Measurements from ENCODE around the gene PFDN1. TPM values are rescaled to one million over a fixed set of nuclear protein-coding genes. Genes with fewer than 3 reads are reported as not detected.
"Not testable (repeated sequence)": the region's sequence is repeated elsewhere in the genome, so short reads cannot be mapped to it uniquely, and the experiment has no call there.

PFDN1 gene
- total RNA-seq, 4 donors from 2014 or later, result 42.7 to 102 (median 70.9) TPM

DNA sequence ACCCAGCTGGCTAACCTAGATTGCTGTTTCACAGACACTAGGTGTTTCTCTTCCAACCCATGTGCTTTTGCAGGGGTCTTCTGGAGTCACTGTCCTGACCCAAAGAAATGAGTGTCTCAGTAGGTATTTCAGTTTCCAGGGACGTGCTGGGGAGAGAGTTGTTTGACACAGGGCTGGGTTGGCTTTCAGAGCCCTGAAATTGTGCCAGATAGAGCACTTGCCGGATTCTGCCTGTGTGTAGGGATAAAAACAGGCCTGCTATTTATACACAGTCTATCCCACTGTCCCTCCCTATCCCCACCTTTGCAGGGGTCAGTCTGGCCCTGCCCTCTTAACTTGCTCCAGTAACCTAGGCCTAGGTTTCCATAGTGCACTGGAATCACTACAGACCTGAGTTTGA, 44.5 kb upstream of the PFDN1 start:
- peaks cover 0 to 3% of the 10 kb centered on the region in 2 donors for H3K4me1 ChIP-seq
- no peaks in the 10 kb centered on the region for H3K36me3 ChIP-seq
- no peaks in the 10 kb centered on the region for H3K9me3 ChIP-seq
- H3K27ac ChIP-seq, result peak overlapping the region; percentile 84 to 88
- TF ChIP-seq POLR2A (IDR thresholded peaks at IDR 0.05) (no peak), CTCF (IDR thresholded peaks at IDR 0.05) (no peak)
- no peak for DNase-seq
- H3K27me3 ChIP-seq, result no peaks in the 10 kb centered on the region
- intact Hi-C loops (cut with DNase I; ENCODE audit: low total_unique reads), result loop anchor here (5.0 kb wide), 1 partner anchor 105 kb away; no protein-coding TSS in a partner anchor
- H3K4me3 ChIP-seq, result no peak overlapping the region

- Histone ChIP-seq H3K27me3 (no peaks in the 10 kb centered on the region), H3K36me3 (no peaks in the 10 kb centered on the region), H3K9me3 (no peaks in the 10 kb centered on the region), H3K4me3 (peak within 1 kb of the TSS; percentile 82 to 96), H3K27ac (peak within 1 kb of the TSS; percentile 84 to 88), H3K4me1 (peaks cover 0 to 3% of the 10 kb centered on the region in 2 donors)
- peak; percentile 80 to 84 for DNase-seq
- intact Hi-C loops (cut with DNase I; ENCODE audit: low total_unique reads), result loop anchor here (5.0 kb wide), 1 partner anchor 104 kb away; no protein-coding TSS in a partner anchor
- TF ChIP-seq CTCF (IDR thresholded peaks at IDR 0.05) (peak; percentile 11 to 59 (median 52)), POLR2A (IDR thresholded peaks at IDR 0.05) (peak; percentile 95 to 96)
Measured at GRCh38 chr5:140346348-140347221, 43.7 kb upstream of the PFDN1 start, which contains the start of gene HBEGF. HBEGF (minus strand) TSS chr5:140346603; CDS start chr5:140346328, 275 bp downstream.

DNA sequence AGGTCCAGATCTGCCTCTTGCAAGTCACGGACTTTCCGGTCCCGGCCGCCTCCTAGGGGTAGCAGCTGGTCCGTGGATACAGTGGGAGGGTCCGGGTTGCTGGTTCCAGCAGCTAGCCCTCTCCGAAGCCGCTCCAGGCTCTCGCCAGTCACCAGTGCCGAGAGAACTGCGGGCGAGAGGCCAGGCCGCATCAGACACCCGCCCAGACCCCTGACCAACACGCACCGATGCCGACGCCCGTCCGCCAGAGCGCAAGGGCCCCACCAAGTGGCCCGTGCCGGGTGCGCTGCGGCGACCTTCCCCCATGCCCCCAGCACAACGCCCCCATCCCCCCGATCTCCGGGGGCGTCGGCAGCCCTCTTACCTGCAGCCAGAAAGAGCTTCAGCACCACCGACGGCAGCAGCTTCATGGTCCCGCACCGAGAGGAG, 43.0 kb upstream of the PFDN1 start:
- Histone ChIP-seq H3K4me3 (peak overlapping the region; percentile 82 to 96), H3K4me1 (peaks cover 0 to 3% of the 10 kb centered on the region in 2 donors), H3K27me3 (no peaks in the 10 kb centered on the region), H3K36me3 (no peaks in the 10 kb centered on the region), H3K9me3 (no peaks in the 10 kb centered on the region), H3K27ac (peak overlapping the region; percentile 84 to 88)
- intact Hi-C loops (cut with DNase I; ENCODE audit: low total_unique reads), result loop anchor here (5.0 kb wide), 1 partner anchor 104 kb away; no protein-coding TSS in a partner anchor
- no peak for TF ChIP-seq POLR2A (IDR thresholded peaks at IDR 0.05)
- peak in 3 of 4 experiments; percentile 47 to 50 (median 48) for TF ChIP-seq CTCF (IDR thresholded peaks at IDR 0.05)
- peak; percentile 62 to 67 for DNase-seq

DNA sequence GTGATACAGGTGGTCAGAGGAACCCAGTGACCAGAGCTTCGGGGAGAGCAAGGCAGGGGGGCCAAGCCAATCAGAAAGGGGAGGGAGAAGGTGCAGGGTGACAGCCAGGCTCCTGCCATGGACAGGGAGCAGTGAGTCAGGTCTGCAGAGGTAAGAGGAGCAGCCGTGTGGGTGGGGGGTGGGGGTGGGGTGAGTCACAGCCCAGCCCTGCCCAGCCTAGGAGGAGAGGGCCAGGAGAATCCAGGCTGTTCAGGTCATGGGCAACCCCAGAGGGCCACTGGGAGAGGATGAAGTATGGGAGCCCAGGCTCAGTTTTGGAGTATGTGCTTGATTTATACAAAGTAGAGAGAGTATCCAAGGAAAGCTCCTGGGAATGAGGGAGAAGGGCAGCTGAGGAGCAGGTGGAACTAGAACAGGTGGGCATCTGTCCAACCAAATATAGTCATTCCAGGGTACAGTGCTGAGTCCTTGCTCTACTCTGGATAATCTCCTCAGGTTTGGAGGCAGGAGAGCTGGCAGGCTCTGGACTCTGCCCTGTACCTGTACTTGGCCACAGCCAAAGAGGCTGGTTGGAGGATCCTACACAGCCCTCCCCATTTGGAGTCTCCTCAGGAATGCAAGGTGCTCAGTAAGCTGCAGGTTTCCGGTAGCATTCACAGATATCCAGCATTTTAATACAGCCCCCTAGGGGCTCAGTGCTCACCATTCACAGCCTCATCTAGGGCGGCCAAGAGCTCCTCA, 42.0 kb upstream of the PFDN1 start:
- intact Hi-C loops (cut with DNase I; ENCODE audit: low total_unique reads), result loop anchor here (5.0 kb wide), 1 partner anchor 103 kb away; no protein-coding TSS in a partner anchor
- no peak for TF ChIP-seq CTCF (IDR thresholded peaks at IDR 0.05)
- no peak for TF ChIP-seq POLR2A (IDR thresholded peaks at IDR 0.05)
- H3K9me3 ChIP-seq, result no peaks in the 10 kb centered on the region
- no peak for DNase-seq
- peak overlapping the region in 1 of 2 donors; percentile 88 for H3K27ac ChIP-seq
- H3K4me3 ChIP-seq, result peak overlapping the region in 1 of 2 donors; percentile 96
- H3K27me3 ChIP-seq, result no peaks in the 10 kb centered on the region
- H3K4me1 ChIP-seq, result peaks cover 0 to 3% of the 10 kb centered on the region in 2 donors
- H3K36me3 ChIP-seq, result no peaks in the 10 kb centered on the region

DNA sequence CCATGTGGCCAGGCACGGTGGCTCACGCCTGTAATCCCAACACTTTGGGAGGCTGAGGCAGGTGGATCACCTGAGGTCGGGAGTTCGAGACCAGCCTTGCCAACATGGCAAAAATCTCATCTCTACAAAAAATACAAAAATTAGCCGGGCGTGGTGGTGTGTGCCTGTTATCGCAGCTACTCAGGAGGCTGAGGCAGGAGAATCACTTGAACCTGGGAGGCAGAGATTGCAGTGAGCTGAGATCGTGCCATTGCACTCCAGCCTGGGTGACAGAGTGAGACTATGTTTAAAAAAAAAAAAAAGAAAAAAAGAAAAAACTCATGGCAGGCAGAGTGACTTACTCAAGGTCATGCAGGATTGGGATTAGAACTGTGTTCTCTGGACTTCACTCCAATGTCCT, 40.9 kb upstream of the PFDN1 start:
- peak overlapping the region in 1 of 2 donors; percentile 52 for H3K27ac ChIP-seq
- H3K4me1 ChIP-seq; H3K27me3 ChIP-seq; intact Hi-C loops (cut with DNase I; ENCODE audit: low total_unique reads); H3K36me3 ChIP-seq; H3K9me3 ChIP-seq; DNase-seq; H3K4me3 ChIP-seq: not testable (repeated sequence)

Data from uterus (tissue), 4 donors.